Progenitor cell of endocrine pancreas (in vitro differentiated cells): Measurements from ENCODE around the gene STRA8. TPM values are rescaled to one million over a fixed set of nuclear protein-coding genes. Genes with fewer than 3 reads are reported as not detected.

Experiments used
- DNase-seq: peaks from one replicate; pipeline ENCODE4 v3.0.0; 2021; ENCODE audit warnings: low spot score; ENCODE audit not compliant: unreplicated experiment
- H3K27ac Mint-ChIP-seq: 2 replicates; pipeline ENCODE4 v1.8.0; 2021; ENCODE audit warnings: mild to moderate bottlenecking, moderate library complexity, mixed read lengths
- H3K27me3 Mint-ChIP-seq: 2 replicates; pipeline ENCODE4 v1.8.0; 2021; ENCODE audit warnings: mixed read lengths
- H3K36me3 Mint-ChIP-seq: 2 replicates; pipeline ENCODE4 v1.8.0; 2022; ENCODE audit warnings: mixed read lengths; ENCODE audit not compliant: insufficient read depth
- H3K4me1 Mint-ChIP-seq: 2 replicates; pipeline ENCODE4 v1.8.0; 2021; ENCODE audit warnings: low read depth, mixed read lengths
- H3K4me3 Mint-ChIP-seq: 2 replicates; pipeline ENCODE4 v1.8.0; 2021; ENCODE audit warnings: low read depth, mild to moderate bottlenecking, moderate library complexity, mixed read lengths
- H3K9me3 Mint-ChIP-seq: 2 replicates; pipeline ENCODE4 v1.8.0; 2021; ENCODE audit warnings: low read depth, mixed read lengths
- CTCF ChIP-seq: fragments of 200-600 bp; sonication (generic); IDR thresholded peaks from one replicate; pipeline ENCODE4 v1.5.0; 2021; ENCODE audit warnings: antibody characterized with exemption, mild to moderate bottlenecking; ENCODE audit not compliant: unreplicated experiment
- microRNA-seq: library from miRNA; unstranded; fragments of <30 nt; microRNA quantifications from one replicate; pipeline ENCODE4 v1.1.0, GENCODE V29; 2020; ENCODE audit warnings: borderline number of aligned reads; ENCODE audit not compliant: unreplicated experiment
- total RNA-seq: library from RNA; stranded (reverse); gene quantifications from 2 replicates; pipeline ENCODE4 v1.2.1, GENCODE V29; 2021

Gene STRA8
- total RNA-seq, 1 donor from 2014 or later = not detected

DNA sequence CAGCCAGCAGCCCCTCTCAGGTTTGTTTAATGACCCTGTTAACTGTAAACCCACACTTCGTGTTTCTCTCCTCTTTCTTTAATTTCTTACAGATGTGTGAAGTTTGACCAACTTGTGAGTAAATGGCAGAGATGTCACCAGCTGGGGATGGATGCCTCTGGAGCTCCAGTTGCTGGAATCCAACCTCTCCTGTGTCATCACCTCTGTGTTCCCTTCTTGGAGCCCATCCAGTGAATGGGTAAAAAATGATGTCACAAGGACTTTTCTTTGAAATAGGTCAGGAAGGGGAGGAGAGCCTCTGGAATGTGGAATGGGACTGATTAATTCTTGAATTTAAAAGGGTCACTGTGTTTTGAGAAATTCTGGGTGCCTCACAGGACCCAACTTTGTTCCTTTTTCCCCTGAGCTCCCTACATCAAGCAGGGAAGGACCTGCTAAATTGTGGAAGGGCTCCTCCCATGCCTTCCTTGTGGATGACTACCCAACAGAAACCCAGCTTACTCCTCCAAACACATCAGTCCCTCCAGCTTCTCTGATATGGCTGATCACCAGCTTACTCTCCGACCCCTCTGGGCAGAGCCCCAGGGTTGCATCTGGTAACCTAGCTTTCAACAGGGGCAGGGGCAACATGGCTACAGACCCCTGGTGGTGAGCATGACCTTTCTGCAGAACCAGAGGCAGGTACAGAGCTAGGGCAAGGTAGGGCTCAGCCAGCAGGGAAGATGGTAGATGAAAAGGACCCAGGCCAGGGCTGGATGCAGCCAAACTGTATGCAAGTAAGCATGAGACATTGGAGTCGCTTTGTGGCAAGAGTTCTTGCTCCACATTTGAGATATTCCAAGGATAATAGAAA lies 67.5 kb downstream of the STRA8 start:
- Mint-ChIP-seq H3K4me1 (no peaks in the 10 kb centered on the region), H3K9me3 (peaks cover 4% of the 10 kb centered on the region), H3K36me3 (no peaks in the 10 kb centered on the region), H3K4me3 (no peak overlapping the region), H3K27me3 (peaks cover 3% of the 10 kb centered on the region), H3K27ac (no peak overlapping the region)
- no peak for DNase-seq
- no peak for TF ChIP-seq CTCF

Small RNA genes lying within 50 kb of the gene (microRNA-seq; reads per million reads assigned to microRNA genes)
- gene MIR6509 = not detected

Other genes with a start within 250 kb of the STRA8 start
- 7.7 and 8.8 TPM in 2 replicates for gene AGBL3, start 247.3 kb upstream of the STRA8 start, total RNA-seq
- gene TMEM140, start 85.8 kb upstream of the STRA8 start, total RNA-seq = 0.14 TPM in 1 of 2 replicates, not detected in the other
- 73.8 and 76.1 TPM in 2 replicates for gene CYREN, start 63.1 kb upstream of the STRA8 start, total RNA-seq
- 15.7 and 23.1 TPM in 2 replicates for gene WDR91, start 22.3 kb upstream of the STRA8 start, total RNA-seq